NCI-H345 treated with DMSO at 0.1 percent for 48 hours (cell line): ENCODE measurements around the gene GPD1L.
A peak's percentile ranks its signal among the peaks of the same experiment; 100 is the strongest.
"Not testable (repeated sequence)": the region's sequence is repeated elsewhere in the genome, so short reads cannot be mapped to it uniquely, and the experiment has no call there.

Experiments
- DNase-seq: peaks from one replicate; lab custom pipeline; 2025; ENCODE audit not compliant: unreplicated experiment; lab: John Stamatoyannopoulos, UW

The GPD1L gene

DNA sequence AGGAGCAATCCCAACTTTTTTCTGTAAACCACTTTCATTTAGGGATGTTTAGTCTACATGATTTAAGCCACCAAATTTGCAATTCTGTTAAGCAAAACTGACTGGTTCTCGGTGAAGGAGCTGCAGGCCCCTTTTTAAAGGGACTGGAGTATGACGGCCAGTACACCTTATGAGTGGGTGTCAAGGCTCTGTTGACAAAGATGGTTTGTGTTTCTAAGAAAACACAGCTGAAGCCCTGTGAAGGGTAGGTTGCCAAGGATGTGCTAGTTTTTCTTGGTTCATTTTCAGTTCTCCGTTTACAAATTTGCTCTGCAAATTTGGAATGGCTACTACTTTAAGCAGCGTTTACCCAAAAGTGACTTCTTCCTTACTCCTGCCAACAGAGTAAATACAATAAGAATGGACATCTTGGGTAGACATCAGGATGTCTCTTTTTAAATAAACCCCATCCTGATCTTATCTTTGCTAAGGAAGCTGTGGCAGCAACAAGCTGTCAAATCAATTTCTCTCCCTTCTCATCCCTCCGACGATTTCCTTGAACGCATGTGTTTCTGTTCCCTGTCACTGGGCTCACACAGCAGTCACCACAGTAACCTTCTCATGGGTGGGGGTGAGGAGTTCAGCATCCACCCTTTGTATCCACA is 73.8 kb downstream of the GPD1L start:
- no peak for DNase-seq

DNA sequence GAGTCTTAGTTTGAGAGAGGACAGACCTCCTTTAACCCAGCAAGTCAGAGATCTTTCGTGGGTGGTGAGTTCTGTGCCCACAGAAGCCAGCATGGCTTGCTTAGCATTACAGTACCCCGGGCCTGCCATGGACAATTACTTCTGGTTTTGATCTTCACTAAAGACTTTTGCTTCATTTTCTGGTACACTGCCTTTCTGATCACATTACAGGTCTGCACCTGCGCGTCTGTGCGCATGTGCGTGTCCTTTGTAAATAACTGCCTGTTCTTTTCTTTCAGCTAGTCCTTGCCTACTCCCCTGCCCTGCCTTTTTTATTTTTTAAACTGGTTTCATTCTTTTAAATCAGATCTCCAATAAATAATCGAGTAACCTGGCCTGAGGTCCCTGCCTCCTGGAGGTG is 74.9 kb downstream of the GPD1L start:
- DNase-seq: peak; percentile 9

DNA sequence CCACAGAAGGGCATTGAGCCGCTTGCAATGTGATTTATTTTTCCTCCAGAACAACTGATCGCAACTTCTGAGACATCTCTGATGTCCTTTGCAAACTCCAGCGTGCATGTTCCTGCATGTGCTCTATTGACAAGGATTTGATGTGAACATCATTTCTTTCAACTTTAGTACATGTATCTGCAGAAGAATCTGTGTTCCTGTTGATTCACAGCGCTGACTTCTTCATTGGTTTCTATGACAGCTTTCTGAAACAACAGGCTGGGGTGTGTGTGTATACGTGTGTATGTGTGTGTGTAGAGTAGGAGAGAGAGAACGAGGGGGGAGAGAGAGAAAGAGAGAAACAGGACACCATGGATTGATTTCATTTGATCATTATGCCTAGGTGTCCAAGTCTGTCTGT is 75.4 kb downstream of the GPD1L start:
- DNase-seq: no peak

DNA sequence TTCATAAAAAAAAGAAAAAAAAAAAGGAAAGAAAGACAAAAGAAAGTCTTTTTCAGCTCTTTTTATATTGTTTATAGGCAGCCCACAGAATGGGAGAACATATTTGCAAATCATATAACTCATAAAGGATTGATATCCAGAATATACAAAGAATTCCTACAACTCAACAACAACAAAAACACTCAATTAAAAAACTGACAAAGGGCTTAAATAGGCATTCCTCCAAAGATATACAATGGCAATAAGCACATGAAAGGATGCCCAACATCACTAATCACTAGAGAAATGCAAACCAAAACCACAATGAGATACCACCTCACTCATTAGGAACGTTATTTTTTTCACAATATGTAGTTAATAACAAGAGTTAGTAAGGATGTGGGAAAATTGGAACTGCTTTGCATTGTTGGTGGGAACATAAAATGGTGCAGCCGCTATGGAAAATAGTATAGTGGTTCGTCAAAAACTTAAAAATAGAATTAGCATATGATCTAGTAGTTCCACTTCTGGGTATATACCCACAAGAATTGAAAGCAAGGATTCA is 77.8 kb downstream of the GPD1L start:
- DNase-seq: no peak

DNA sequence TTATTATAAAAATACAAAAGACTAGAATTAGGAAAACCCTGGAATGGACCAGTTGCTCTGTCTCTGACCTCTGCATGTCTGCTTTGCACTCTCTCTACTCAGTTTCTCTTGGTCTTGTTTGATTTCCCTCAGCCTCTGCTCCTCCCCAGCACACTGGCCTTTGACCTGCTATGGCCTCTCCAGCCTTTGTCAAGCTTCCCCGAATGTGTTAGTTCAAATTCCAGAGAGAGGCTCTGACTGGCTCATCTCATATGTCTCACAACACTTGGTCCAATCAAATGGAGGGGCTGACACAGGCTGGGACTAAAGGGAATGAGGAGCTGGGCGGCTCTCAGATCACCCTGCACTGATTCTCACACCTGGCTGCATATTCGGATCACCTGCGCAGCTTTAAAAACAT is 79.7 kb downstream of the GPD1L start:
- no peak for DNase-seq

DNA sequence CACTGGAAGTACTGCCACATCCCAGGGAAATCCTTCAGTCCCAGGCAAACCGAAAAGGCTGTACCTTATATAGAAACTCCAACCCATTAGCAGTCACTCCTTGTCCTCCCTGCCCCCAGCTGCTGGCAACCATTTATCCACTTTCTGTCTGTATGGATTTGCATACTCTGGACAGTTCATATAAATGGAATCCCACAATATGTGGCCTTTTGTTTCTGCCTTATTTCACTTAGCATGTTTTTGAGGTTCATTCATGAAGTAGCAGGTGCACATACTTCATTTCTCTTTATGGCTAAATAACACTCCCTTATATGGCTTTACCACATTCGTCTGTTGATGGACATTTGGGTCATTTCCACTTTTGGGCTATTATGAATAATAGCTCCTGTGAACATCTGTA is 80.5 kb downstream of the GPD1L start:
- no peak for DNase-seq

DNA sequence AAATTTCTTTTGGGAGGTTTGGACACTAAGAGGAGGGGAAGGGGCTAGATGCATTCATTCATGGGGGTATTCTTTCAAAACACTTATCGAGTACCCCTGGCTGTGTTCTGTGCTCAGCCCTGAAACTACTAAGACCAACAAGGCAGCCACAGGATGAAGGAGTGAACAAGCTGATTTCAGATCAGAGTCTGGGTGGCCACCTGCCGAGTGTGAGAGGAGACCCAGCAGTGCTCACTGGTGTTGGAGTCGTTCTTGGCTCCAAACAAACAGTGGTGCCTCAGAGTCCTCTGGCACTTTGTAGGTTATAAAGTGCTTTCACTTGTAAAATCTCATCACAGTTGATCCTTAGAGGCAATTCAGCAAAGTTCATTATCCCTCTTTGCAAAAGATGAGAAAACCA is 83.3 kb downstream of the GPD1L start:
- no peak for DNase-seq

DNA sequence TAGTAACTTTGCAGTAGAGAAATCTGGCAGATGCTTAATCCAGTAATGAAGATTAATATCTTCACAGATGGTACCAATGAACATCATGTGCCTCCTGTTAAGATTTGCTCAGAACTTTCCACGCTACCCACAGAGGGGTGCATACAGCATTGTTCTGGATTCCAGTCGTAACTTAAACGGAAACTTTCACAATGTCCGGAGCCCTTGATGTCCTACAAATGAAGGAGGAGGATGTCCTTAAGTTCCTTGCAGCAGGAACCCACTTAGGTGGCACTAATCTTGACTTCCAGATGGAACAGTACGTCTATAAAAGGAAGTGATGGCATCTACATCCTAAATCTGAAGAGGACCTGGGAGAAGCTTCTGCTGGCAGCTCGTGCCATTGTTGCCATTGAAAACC is 84.1 kb downstream of the GPD1L start:
- not testable (repeated sequence) for DNase-seq

DNA sequence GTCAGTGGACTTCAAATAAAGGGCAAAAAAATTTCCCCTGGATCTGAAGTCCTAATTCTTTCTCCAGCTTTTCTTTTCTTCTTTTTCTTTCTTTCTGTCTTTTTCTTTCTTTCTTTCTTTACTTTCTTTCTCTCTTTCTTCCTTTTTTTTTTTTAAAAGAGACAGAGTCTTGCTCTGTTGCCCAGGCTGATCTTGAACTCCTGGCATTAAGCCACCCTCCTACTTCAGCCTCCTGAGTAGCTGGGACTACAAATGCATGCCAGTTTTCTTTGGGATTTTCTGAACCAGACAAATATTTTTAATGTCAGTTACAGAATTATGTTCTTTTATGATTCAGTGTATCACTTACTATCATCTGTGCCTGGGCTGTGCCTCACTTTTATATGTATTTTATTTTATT is 86.7 kb downstream of the GPD1L start:
- DNase-seq: no peak

DNA sequence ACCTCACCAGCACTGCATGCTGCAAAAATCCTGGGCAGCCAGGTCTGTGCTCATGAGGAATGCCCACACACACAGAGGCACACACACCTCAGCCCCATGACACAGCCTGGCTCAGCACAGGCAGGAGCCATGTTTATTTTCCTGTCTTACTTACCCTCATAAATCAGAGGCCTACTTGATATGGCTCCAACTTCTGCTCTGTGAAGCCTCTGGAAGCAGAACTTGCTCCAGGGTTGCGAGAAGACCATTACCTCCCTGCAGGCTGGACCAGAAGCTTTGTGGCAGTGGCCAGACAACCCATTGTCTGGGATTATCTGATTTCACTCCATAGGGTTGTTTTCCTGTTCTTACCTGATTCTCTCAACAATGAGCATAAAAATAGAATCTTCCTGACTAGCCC is 88.2 kb downstream of the GPD1L start:
- no peak for DNase-seq

DNA sequence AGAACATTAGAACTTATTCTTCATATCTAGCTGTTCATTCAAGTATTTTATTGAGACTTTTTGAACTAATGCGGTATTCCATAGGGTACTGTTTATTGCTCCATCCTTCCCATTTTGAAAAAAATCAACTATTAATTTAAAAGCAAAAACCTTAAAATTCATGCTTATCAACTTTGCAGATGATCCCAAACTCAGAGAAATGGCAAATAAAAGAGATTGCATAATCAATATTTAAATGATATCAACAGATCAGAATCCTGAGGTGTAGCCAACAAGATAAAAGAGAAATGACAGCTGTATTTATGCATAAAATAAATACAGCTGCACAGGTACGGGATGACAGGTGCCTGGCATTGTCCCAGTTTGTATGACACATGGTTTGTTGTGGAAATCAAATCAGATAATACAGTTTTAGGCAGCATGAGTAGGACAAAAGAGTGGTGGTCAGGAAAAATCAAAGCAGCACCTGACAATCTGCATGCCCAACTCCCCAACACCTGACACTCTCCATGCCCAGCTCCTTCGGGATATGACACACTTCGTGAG is 89.6 kb downstream of the GPD1L start:
- DNase-seq: no peak

DNA sequence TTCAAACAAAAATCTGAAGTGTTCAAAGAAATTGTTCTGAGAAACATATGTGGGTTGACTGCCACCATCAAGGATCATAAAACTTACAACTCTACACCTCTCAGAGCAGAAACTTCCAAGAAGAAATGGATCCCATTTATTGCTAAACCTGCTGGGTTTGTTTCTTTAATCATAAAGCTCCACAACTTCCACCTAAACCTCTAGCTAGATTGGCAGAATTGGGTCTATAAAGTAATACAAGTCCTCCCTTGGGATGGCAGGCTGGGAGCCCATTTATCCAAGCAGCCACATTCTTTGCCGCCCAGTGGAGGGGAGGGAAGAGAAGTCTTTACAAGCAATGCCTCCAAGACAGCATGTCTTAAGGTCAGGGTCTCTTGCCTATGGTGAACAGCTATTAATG is 91.6 kb downstream of the GPD1L start:
- no peak for DNase-seq

DNA sequence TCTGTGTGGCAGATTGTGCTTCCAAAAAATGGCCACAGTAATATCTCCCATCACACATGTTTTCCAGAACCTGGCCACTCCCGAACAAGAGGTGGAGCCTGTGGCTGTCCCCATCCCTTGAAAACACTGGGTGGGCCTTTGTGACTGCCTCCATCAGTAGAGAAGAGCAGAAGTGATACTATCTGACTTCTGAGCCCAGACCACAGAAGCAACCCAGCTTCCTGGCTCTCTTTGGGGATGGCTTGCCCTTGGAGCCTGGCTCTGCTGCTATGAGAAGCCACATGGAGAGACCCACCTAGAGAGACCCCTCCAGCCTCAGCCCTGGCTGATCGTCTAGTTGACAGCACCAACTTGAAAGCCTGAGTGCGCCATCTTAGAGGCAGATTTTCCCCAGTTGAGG is 92.3 kb downstream of the GPD1L start:
- no peak for DNase-seq

DNA sequence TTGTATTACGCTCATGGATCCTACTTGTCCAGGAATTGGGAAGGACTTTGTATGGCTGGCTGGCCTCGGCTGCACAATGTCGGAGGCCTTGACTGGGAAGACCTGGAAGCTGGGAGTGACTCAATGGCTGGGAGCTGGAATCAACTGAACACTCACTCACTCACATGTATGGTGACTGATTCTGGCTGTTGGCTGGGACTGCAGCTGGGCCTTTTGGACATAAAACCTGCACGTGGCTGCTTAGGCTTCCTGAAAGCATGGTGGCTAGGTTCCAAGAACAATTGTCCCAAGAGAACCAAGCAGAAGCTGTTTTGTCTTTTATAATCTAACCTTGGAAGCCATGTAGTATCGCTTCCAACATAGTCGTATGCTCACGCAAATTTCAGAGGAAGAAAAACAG is 94.1 kb downstream of the GPD1L start:
- DNase-seq: no peak

DNA sequence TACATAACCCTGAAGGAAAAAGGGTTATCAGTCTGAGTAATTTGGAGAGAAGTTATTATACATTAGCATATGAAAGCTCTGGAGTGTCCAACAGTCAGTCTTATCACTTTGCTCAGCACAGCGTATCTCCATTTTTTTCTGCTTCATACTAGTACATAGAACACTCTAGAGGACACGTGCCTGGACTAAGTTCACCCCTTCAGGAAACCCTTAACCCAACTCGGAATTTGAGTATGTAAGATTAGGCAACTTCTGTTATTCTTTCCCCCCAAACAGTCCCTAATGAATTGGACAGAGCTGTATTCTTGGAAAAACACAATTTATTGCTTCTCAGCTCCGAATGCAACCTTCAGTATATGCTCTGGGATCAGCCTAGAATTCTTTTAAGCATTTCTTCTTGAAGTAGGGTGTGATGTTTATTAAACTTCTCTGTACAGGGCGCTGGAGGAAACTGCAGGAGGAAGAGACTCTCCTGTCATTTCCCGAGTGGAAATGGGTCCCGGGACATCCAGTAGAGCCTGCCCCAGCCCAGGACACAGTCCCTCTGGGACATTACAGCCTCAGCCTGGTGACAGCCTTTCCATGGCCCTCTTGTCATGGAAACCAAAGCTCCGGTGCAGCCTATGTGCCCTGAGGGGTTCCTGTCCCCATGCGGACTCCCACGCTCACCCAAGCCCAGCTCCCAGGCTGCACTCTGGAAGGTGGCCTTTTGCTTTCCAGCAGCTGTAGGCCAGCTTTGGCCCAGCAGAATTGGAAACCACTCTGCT is 94.8 kb downstream of the GPD1L start:
- no peak for DNase-seq

DNA sequence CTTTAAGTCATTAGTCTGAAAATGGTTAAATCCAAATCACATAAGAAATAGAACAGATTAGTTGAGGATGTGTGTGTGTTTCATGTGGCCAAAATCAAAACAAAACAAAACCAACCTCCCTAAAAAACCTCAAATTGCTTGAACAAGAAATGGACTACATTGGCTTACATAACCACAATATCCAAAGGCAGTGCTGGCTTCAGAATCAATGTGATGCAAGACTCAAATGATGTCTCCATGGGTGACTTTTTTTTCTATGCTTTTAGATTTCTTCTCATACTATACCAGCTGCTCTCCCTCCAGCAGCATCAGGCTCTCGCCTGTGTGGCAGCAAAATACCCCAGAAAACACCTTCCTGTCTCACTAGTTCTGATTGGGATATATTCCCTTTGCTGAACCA is 96.1 kb downstream of the GPD1L start:
- no peak for DNase-seq

DNA sequence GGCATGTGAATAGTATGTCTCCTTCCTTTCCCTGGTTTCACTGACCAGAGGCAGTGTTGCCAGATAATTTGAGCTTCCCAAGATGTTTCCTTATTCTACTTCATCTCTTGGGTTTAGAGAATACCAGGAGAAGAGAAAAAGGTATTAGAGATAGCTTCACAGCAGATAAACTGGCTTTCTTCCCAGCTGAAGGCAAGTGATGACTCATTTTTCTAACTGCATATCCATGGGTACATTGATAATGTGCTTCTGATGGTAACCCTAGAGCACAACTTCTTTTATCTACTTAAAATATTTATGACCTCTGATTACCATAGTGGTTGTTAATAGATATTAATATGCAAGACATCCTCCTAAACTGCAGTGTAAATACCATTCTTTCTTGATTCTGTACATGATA is 97.4 kb downstream of the GPD1L start:
- DNase-seq: no peak

DNA sequence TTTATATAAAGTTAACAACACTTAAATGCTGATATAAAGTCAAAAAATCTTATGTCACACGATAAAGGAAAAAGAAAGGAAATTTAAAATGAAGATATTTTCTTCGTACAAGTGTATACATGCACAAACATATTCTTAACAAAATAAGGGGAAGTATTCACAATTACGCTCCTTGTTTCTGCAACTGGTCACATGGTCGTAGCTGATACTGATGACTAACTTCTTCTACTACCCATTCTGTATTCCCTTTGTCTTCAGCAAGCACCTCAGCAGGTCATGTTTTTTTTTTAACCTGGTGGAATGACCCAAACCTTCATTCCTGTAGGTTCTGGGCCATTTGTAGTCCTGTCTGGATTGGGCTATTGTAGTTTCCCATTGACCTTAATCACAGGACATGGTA is 102.0 kb downstream of the GPD1L start:
- DNase-seq: no peak

DNA sequence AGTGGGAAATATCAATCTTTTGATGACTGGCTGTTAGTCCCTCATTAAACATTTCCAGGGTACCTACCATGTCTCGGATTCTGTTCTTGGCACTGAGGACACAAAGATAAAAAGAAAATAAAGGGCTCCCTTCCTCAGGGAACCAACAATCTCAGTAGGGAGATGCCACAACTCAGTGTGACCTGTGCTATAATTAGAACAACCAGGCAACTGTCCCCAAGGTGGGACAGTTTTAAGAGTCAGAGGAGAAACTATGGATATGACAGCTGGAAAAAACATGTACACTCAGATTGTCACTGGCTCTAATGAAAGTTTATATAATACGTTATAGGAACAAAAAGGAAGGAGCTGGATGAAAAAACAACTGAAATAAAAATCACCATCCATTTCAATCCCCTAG is 108.8 kb downstream of the GPD1L start:
- DNase-seq: no peak

DNA sequence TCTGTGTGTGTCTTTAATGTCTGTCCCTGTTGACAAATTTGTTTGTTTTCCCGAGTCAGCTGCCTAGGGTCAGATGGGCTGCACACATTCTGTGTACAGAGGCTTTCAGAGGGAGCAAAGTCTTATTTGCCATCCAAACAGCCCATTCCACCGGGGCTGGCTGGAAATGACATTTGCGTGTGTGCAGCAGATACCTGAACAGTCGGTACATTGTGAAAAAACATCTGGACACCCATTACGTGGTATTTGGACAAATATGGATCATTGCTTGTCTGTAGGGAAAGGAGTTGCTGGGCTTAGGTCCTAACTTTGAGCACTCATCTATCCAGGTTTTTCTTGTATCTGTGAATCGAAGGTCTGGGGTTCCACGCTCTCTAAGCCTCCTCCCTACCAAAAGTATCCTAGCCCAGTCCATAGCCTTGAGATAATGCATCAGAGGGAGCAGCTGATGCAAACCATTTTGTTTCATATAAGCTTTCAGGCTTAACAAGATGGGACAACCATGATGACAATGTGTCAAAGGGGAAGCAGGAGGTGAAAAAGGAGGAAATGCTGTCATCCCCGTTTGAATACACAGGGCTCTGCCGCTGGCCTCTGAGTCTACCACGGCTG is 109.9 kb downstream of the GPD1L start:
- DNase-seq: no peak

DNA sequence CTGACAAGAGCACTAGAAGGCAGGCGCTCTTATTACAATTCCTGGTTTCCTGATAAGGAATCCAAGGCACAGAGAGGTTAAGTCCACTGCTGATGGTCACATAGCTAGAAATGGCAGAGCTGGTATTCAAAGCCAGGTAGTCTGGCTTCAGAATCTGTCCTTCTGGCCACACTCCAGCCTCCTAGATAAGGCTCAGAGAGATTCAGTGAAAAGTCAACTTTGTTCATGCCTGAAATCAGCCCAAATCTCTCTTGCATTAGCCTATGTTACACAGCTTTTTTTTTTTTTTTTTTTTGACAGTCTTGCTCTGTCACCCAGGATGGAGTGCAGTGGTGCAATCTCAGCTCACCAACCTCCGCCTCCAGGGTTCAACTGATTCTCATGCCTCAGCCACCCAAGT is 110.9 kb downstream of the GPD1L start:
- DNase-seq: no peak
